Activated T-cell treated with anti-CD3 and anti-CD28 coated beads, Interleukin-2, amount 50 U/mL, for 72 hours (primary cell): Measurements from ENCODE around the gene ZBED1. TPM values are rescaled to one million over a fixed set of nuclear protein-coding genes. Genes with fewer than 3 reads are reported as not detected.

ENCODE experiments used
- ATAC-seq, 2 donors: fragments of 150-1000 bp; cut with Tn5 transposase; replicated peaks in 1 of 2; 2 replicates each; pipeline ENCODE4 v1.10.0; 2021; ENCODE audit warnings: moderate library complexity in 2 of 2, mild to moderate bottlenecking in 1 of 2
- DNase-seq, 2 donors: peaks; one replicate each; pipeline ENCODE4 v3.0.0; 2021 to 2022; ENCODE audit warnings: mixed read lengths in 1 of 2
- H3K27ac Mint-ChIP-seq: one replicate; pipeline ENCODE4 v1.8.0; 2022; ENCODE audit warnings: mild to moderate bottlenecking, moderate library complexity, mixed read lengths
- H3K27me3 Mint-ChIP-seq: one replicate; pipeline ENCODE4 v1.8.0; 2022; ENCODE audit warnings: low read depth, mixed read lengths
- H3K36me3 Mint-ChIP-seq, 2 donors: one replicate each; pipeline ENCODE4 v1.8.0; 2022; ENCODE audit warnings: mixed read lengths in 2 of 2, mild to moderate bottlenecking in 1 of 2; ENCODE audit not compliant: insufficient read depth in 2 of 2
- H3K4me1 Mint-ChIP-seq: one replicate; pipeline ENCODE4 v1.8.0; 2022; ENCODE audit warnings: low read depth, mixed read lengths
- H3K4me3 Mint-ChIP-seq, 2 donors: one replicate each; pipeline ENCODE4 v1.8.0; 2022; ENCODE audit warnings: mild to moderate bottlenecking in 2 of 2, mixed read lengths in 2 of 2, moderate library complexity in 2 of 2
- H3K9me3 Mint-ChIP-seq, 2 donors: one replicate each; pipeline ENCODE4 v1.8.0; 2022; ENCODE audit warnings: mixed read lengths in 2 of 2
- total RNA-seq, 2 donors: library from RNA; stranded (reverse); gene quantifications; one replicate each; pipeline ENCODE4 v1.2.3, GENCODE V29; 2022

The ZBED1 gene
- total RNA-seq, 2 donors from 2014 or later = 24.5 to 28.5 TPM

DNA sequence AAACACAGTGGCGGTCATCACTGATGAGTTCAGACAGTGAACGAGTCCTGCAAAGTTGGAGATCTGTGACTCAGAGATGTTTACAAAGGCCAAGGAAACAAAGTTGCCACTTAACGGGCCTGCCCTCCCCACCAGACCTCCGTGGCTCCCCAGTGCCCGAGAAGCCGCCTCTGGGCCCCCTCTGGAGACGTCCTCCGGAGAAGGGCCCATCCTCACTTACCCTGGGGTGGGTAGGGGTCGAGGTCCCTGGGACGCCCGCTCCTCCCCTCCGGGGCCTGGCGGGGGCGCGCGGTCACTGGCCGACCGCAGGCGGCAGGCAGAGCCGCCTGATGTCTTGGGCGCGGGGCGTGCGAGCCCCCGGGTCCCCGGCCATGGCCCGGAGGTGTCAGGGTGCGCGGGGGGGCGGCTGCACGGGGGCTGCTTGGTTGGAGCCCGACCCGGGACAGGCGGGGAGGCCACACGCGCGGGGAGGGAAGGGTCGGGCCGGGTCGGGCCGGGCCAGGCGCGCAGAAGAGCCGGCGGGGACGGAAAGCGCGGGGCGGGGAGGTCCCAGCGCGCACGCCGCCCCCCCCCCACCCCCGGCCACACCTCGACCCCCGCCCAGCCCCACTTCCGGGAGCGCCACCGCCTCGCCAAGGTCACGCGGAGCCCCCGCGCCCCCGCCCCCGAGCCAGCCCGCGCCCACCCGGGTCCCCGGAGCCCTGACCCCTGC lies 529 bp downstream of the ZBED1 start:
- ATAC-seq (peak; percentile 53 to 58), DNase-seq (peak; percentile 27 to 44)
- Mint-ChIP-seq H3K36me3 (no peaks in the 10 kb centered on the region), H3K27me3 (no peaks in the 10 kb centered on the region), H3K4me3 (peak overlapping the region; percentile 85 to 87), H3K9me3 (no peaks in the 10 kb centered on the region), H3K27ac (peak overlapping the region; percentile 85), H3K4me1 (peaks cover 23% of the 10 kb centered on the region)

DNA sequence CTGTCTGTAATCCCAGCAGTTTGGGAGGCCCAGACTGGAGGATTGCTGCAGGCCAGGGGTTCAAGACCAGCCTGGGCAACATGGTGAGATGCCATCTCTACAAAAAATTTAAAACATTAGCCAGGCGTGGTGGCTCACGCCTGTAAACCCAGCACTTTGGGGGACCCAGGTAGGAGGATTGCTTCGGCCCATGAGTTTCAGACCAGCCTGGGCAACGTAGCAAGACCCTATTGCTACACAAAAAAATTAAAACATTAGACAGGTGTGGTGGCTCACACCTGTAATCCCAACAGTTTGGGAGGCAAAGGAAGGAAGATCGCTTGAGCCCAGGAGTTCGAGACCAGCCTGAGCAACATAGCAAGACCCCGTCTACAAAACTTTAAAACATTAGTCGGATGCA lies 1.3 kb downstream of the ZBED1 start:
- no peak for DNase-seq
- Mint-ChIP-seq H3K27me3 (no peaks in the 10 kb centered on the region), H3K4me3 (peak overlapping the region; percentile 85 to 87), H3K4me1 (peaks cover 23% of the 10 kb centered on the region), H3K9me3 (no peaks in the 10 kb centered on the region), H3K27ac (peak overlapping the region; percentile 93), H3K36me3 (no peaks in the 10 kb centered on the region)
- no peak for ATAC-seq

DNA sequence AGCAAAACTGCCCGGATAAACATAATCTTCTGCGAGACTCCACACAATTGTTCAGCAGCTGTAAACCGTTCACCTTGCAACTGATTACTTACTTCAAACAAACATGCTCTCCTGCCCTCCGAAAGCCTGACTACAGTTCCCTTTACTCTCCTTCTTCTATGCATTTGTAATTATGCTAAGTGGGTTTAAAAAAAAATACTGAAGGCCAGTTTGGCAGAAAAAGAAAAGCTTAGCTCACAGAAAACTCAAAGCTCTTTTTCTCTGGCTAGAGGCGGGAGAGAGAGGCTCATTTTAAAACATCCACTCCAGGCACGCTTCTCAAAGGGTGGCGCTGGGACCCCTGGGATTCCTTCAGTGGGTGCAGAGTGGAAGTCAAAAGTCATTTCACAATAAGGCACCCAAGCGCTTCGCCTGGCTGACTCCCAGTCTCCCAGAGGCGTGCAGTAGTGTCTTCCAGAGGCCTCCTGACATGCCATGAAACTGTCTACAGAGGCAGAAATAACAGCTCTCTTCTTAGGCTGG lies 1.9 kb downstream of the ZBED1 start:
- DNase-seq = no peak
- ATAC-seq = no peak
- peak overlapping the region; percentile 93 for H3K27ac Mint-ChIP-seq
- no peaks in the 10 kb centered on the region for H3K27me3 Mint-ChIP-seq
- H3K36me3 Mint-ChIP-seq = no peaks in the 10 kb centered on the region
- H3K4me1 Mint-ChIP-seq = peaks cover 23% of the 10 kb centered on the region
- H3K9me3 Mint-ChIP-seq = no peaks in the 10 kb centered on the region
- peak overlapping the region; percentile 85 to 87 for H3K4me3 Mint-ChIP-seq

DNA sequence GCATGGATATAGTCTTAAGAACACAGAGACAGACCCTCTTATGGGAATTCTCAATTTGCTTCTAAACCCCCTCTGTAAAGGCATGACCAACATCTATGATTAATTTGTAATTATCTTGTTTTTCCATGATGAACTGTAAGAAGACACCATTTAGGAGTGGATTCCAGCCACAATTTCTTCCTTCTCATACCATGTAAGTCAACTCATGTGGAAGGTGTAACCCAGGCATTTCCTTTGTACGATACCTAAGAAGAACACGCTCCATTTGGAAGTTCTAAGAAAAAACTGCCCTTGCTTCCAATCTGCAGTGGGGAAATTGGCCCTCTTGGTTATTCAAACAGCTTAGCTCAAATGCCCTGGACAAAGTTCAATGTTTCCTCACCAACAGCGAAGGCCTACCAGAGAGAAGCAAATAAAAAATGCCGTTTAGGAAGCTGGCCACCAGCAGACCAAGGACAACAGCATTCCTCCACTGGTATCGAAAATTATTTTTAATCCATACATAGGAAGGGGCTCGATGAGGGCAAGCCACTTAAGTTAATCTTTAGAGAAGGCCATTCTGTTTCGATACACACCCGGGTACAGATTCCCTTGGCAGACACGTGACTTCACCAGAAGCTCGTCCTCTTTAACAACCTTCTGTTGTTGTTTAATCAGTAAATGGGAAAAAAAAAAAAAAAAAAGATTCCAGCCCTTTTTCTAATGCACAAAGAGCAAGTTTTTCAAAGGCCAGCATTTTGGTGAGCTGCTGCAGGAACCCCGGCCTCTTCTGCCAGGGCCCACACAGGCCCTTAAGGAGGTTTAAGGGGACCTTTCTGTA lies 2.6 kb downstream of the ZBED1 start:
- H3K4me3 Mint-ChIP-seq = peak overlapping the region in 1 of 2 donors; percentile 85
- no peaks in the 10 kb centered on the region for H3K36me3 Mint-ChIP-seq
- peak overlapping the region; percentile 25 for H3K27ac Mint-ChIP-seq
- no peaks in the 10 kb centered on the region for H3K9me3 Mint-ChIP-seq
- peaks cover 23% of the 10 kb centered on the region for H3K4me1 Mint-ChIP-seq
- no peaks in the 10 kb centered on the region for H3K27me3 Mint-ChIP-seq
- DNase-seq (no peak), ATAC-seq (no peak)

DNA sequence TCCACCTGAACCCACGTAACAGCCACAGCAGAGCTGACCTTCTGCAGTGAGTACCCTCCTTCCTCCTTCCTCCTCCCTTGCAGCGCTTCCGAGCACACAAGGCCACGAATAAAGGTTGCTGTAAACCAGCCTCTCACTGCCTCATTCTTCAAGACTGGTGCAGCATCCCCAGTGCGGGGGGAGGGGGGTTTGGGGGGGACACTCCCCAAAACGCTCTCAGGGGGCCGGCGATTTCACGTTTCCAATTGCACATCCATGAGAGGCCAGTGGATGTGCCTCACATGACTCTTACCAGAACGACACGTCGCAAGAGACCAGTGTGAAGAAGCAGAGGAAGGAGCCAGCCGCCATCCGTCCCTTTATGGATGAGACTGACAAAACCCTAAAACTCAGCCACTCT lies 5.2 kb downstream of the ZBED1 start:
- Mint-ChIP-seq H3K36me3 (peaks cover 0 to 4% of the 10 kb centered on the region in 2 donors), H3K27ac (no peak overlapping the region), H3K4me1 (peaks cover 23% of the 10 kb centered on the region), H3K9me3 (no peaks in the 10 kb centered on the region), H3K4me3 (no peak overlapping the region), H3K27me3 (no peaks in the 10 kb centered on the region)
- no peak for DNase-seq
- no peak for ATAC-seq

DNA sequence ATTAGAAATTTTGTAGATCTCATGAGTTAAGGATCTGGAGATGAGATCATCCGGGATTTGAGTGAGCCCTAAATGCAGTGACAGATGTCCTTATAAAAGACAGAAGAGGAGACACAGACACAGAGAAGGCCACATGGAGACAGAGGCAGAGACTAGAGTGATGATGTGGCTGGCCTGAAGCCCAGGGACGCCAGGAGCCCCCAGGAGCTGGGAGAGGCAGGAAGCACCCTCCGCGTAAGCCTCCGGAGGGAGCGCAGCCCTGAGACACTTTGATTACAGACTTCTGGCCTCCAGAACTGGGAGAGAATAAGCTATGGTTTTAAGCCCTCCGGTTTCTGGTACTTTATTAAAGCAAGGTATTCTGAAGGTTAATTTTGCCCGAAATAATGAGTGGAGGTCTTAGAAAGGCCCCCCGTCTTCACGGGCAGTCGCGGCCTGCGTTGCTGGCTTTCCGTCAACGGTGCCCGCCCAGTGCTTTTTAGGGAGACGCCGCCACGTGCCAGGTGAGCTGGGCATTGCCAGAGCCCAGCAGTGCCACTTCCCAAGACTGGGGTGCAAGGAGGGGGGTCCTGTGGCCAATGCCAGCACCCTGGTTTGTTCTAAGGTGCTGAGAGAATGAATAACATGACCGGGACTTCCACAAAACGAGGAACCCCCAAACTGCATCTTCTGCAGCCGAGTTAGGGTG lies 8.1 kb downstream of the ZBED1 start:
- Mint-ChIP-seq H3K9me3 (no peaks in the 10 kb centered on the region), H3K36me3 (peaks cover 2 to 7% of the 10 kb centered on the region in 2 donors), H3K27ac (no peak overlapping the region), H3K27me3 (no peaks in the 10 kb centered on the region), H3K4me3 (no peak overlapping the region), H3K4me1 (peaks cover 4% of the 10 kb centered on the region)
- DNase-seq (no peak), ATAC-seq (no peak)

DNA sequence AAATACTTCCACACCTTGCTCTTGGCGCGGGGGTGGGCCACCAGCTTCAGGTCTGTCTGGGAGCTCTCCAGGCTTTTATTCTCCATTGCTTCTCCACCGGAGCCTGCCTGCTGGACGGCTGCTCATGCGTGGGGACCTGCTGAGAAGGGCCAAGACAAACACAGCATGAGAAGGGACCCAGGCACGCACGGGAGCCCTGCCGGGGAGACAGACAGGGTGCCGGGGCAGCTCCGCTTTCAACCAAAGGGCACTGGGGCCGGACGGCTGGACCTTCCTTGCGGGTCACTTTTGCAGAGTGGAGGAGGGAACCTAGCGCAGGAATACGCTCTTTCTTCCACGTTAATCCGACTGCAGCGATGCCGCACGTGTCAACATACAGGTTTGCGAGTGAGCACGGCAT lies 10.1 kb downstream of the ZBED1 start:
- no peak overlapping the region for H3K4me3 Mint-ChIP-seq
- no peaks in the 10 kb centered on the region for H3K27me3 Mint-ChIP-seq
- peaks cover 2 to 8% of the 10 kb centered on the region in 2 donors for H3K36me3 Mint-ChIP-seq
- no peaks in the 10 kb centered on the region for H3K9me3 Mint-ChIP-seq
- ATAC-seq (no peak), DNase-seq (no peak)
- H3K4me1 Mint-ChIP-seq = no peaks in the 10 kb centered on the region
- no peak overlapping the region for H3K27ac Mint-ChIP-seq

DNA sequence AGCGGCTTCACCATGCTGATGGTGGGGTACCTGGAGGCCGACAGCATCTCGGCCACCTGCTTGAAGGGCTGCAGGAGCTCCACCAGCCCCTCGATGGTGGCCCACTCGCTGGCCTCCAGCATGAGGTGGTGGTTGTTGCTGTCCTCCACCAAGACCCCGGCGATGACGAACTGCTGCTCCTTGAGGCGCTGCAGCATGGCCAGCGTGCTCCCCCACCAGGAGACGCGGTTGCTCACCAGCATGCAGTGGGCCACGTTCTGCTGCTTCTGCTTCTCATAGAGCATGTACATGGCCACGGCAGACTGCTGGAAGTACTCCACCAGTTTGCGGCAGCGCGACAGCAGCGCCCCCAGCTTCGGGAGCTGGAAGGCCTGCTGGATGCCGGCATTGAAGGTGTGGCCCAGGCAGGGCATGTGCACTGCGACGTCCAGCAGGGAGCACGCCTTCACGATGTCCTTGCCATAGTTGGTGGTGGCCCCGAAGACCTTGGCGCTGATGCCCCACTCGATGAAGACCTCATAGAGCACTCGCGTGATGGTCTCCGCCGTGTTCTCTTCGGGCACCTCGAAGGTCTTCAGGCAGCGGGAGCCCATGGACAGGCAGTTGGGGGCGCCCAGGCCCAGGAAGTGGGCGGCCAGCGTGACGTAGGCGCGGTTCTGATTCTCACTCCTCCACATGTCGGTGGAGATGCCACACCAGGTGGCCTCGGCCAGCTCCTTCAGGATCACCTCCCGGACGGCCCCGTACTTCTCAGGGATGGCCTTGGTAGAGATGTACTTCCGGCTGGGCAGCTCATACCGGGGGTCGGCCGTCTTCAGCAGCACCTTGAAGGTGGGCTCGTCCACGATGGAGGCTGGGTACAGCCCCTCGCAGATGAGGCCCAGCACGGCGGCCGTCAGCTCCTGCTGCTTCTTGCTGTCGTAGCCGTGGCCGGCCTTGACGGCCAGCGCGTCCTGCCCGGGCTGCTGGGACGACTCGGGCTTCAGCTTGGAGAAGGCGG lies 11.0 kb downstream of the ZBED1 start:
- no peaks in the 10 kb centered on the region for H3K27me3 Mint-ChIP-seq
- DNase-seq (no peak), ATAC-seq (no peak)
- H3K36me3 Mint-ChIP-seq = peaks cover 2 to 8% of the 10 kb centered on the region in 2 donors
- no peaks in the 10 kb centered on the region for H3K9me3 Mint-ChIP-seq
- no peaks in the 10 kb centered on the region for H3K4me1 Mint-ChIP-seq
- no peak overlapping the region for H3K4me3 Mint-ChIP-seq
- no peak overlapping the region for H3K27ac Mint-ChIP-seq

DNA sequence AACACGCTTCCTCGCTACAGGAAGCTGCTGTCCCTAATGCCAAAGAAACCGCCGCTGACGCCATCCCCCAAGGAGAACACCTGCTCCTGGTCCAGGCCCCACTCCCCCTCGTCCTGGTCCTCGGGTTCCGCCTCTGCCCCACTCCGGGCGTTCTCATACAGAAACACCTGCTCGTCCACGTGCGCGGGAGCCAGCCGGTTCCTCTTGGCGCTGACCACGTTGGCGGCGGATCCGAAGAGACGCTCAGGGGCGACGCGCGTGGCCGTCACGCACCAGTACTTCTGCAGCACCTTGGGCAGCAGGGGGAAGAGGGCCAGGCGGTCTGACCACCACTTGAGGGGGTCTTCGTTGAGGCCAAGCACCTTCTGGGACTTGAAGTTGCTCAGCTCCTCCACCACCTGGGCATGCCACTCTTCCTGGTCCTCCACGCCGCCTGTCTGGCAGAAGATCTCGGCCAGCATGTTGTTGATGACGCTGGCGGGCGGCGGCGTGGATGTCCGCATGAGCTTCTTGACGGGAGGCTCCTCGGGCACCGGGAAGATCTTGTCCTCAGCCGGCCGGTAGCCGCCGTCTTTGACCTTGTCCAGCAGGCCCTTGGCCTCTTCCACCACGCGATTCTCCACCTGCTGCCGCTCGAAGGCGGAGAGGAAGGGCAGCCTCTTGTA lies 12.0 kb downstream of the ZBED1 start:
- ATAC-seq (no peak), DNase-seq (no peak)
- no peak overlapping the region for H3K4me3 Mint-ChIP-seq
- peaks cover 2 to 10% of the 10 kb centered on the region in 2 donors for H3K36me3 Mint-ChIP-seq
- no peaks in the 10 kb centered on the region for H3K9me3 Mint-ChIP-seq
- no peaks in the 10 kb centered on the region for H3K27me3 Mint-ChIP-seq
- H3K4me1 Mint-ChIP-seq = no peaks in the 10 kb centered on the region
- no peak overlapping the region for H3K27ac Mint-ChIP-seq

DNA sequence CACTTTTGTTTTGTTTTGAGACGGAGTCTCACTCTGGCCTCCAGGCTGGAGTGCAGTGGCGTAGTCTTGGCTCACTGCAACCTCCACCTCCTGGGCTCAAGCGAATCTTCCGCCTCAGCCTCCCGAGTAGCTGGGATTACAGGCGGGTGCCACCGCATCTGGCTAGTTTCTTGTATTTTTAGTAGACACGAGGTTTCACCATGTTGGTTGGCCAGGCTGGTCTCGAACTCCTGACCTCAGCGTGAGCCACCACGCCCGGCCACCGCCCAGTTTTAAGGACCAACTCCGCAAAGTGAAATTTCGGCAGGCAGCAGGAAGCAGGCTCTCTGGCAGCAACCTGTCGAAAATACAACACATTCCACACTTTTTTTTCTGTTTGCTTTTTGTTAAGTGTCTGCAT lies 13.4 kb downstream of the ZBED1 start:
- Mint-ChIP-seq H3K36me3 (peaks cover 2 to 10% of the 10 kb centered on the region in 2 donors), H3K27ac (no peak overlapping the region), H3K27me3 (no peaks in the 10 kb centered on the region), H3K4me3 (no peak overlapping the region), H3K4me1 (no peaks in the 10 kb centered on the region), H3K9me3 (no peaks in the 10 kb centered on the region)
- ATAC-seq (no peak), DNase-seq (no peak)

DNA sequence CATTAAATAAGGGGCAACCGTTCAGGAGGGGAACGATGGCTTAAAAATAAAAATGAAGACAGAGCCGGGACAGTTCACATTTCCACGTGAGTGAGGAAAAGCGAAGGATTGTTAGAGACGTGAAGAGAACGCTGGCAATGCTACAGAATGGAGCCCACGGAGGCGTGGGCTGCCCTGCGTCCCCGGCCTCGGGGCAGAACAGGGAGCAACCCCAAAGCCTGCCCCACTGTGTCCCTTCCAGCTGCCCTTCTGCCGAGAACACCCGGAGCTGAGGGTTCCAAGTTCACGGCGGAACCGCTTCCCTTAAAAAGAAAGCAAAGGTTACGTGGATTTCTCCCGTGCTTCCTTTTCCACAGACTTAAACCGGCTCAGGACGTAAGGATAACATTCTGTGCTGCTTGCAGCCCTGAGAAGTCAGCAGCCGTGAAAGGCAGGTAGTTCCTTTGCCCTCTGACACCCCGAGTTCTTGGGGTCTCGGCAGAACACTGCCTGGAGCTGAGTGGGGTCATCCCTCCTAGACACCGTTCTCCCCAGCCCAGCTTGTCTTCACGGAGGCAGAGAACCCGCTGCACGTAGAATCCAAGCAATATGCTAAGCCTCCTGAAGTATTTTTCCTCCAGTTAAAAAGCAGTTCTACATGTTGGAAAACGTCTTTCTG lies 14.2 kb downstream of the ZBED1 start:
- Mint-ChIP-seq H3K27ac (no peak overlapping the region), H3K4me1 (no peaks in the 10 kb centered on the region), H3K27me3 (no peaks in the 10 kb centered on the region), H3K36me3 (peaks cover 2 to 10% of the 10 kb centered on the region in 2 donors), H3K4me3 (no peak overlapping the region), H3K9me3 (no peaks in the 10 kb centered on the region)
- DNase-seq = no peak
- ATAC-seq = no peak
